22Rv1 (cell line): ENCODE results near the gene GPR3.

ENCODE experiments used
- H3K27ac ChIP-seq: fragments of 450-650 bp; 2 replicates; pipeline ENCODE4 v1.5.1; 2017
- CTCF ChIP-seq: fragments of 450-650 bp; IDR thresholded peaks from 2 replicates; pipeline ENCODE4 v1.5.1; 2017; ENCODE audit warnings: mild to moderate bottlenecking
- ZFX ChIP-seq: fragments of 450-650 bp; IDR thresholded peaks from 2 replicates; pipeline ENCODE4 v1.6.1; 2017; ENCODE audit warnings: antibody characterized with exemption, borderline replicate concordance

GPR3 gene

GRCh38 chr1:27399251-27400025 is 7.0 kb downstream of the GPR3 start:
- TF ChIP-seq ZFX = no peak
- no peak for TF ChIP-seq CTCF
- H3K27ac ChIP-seq = no peak overlapping the region

GRCh38 chr1:27400082-27400962 is 7.9 kb downstream of the GPR3 start:
- no peak for TF ChIP-seq ZFX
- TF ChIP-seq CTCF = no peak
- no peak overlapping the region for H3K27ac ChIP-seq

- TF ChIP-seq CTCF (no peak), ZFX (no peak)
Measured at GRCh38 chr1:27400963-27401341, 8.5 kb downstream of the GPR3 start.

GRCh38 chr1:27402349-27402754 is 9.9 kb downstream of the GPR3 start:
- H3K27ac ChIP-seq = no peak overlapping the region
- TF ChIP-seq ZFX (no peak), CTCF (peak; percentile 63)

More at GRCh38 chr1:27400963-27401341, 8.5 kb downstream of the GPR3 start:
- H3K27ac ChIP-seq = no peak overlapping the region

GRCh38 chr1:27403065-27403726 is 10.8 kb downstream of the GPR3 start:
- TF ChIP-seq CTCF = no peak
- no peak for TF ChIP-seq ZFX
- H3K27ac ChIP-seq = no peak overlapping the region; the same call in 1 of the 2 replicates

GRCh38 chr1:27403931-27404330 is 11.5 kb downstream of the GPR3 start:
- TF ChIP-seq ZFX = no peak
- TF ChIP-seq CTCF = no peak
- H3K27ac ChIP-seq = no peak overlapping the region; the same call in 1 of the 2 replicates
